HG03442 (cell line): Measurements from ENCODE around the gene PGK2.
"Not testable (repeated sequence)": the region's sequence is repeated elsewhere in the genome, so short reads cannot be mapped to it uniquely, and the experiment has no call there.

ENCODE experiments used
- ATAC-seq: cut with Tn5 transposase; IDR thresholded peaks from one replicate; pipeline ENCODE4 v1.9.1; 2021; ENCODE audit warnings: mild to moderate bottlenecking, moderate library complexity; ENCODE audit not compliant: unreplicated experiment

The PGK2 gene

DNA sequence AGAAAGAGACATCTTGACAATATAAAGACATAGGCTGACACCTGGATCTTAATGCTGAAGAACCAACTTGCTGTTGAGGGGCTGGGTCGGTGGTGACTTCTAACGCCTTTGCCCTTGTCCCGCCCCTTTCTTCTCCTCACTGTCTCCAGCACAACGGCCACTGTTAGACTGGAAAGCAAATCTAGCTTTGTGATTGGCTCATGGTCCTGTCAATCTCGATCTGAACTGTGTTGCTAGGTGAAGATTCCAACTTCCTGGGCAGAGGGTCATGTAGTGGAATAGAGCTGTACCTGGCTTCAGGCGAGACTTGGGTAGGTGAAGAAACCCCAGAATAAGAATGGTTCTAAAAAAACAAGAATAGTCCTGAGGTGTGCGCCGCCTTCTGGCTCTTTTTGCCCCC is at the start of gene PGK2:
Gene PGK2 (minus strand): TSS at position 110 of the 400 bp plus-strand sequence. CDS start 98 bp downstream, at position 12.
- no peak for ATAC-seq

DNA sequence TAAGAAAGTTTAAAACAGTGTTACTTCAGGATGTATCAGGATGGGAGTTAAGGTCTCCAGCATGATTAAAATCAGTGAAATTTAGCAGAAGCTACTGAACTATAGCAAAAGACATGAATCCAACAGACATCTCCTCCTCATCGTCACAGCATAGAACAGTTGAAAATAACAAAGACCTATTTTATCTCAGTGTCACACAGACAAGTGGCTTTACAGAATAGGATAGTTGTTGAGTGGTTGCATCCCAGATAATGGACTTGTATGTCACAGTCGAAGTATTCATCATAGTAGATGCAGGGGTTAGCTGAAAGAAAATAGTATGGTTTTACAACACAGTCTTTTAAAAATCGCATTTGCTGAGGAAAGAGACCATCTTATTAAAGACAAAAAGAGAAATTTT is 48.1 kb upstream of the PGK2 start:
- ATAC-seq: no peak

DNA sequence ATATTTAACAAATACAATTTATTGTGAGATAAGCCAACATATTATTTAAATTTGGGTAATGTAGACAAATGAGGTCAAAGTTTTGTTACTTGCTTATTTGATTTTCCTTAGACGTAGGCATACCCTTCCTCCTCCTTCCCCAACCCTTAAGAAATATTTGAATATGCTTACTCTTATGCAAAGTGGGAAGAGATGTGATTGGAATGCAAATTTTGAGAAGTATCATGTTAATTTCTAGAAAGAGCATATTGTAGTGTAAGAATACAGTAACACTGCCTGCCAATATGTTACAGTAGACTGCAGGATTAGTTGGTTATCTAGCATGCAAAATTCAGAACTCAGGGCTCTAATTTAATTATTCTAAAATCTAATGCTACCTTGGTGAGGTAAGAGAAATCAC is 46.3 kb upstream of the PGK2 start:
- no peak for ATAC-seq

DNA sequence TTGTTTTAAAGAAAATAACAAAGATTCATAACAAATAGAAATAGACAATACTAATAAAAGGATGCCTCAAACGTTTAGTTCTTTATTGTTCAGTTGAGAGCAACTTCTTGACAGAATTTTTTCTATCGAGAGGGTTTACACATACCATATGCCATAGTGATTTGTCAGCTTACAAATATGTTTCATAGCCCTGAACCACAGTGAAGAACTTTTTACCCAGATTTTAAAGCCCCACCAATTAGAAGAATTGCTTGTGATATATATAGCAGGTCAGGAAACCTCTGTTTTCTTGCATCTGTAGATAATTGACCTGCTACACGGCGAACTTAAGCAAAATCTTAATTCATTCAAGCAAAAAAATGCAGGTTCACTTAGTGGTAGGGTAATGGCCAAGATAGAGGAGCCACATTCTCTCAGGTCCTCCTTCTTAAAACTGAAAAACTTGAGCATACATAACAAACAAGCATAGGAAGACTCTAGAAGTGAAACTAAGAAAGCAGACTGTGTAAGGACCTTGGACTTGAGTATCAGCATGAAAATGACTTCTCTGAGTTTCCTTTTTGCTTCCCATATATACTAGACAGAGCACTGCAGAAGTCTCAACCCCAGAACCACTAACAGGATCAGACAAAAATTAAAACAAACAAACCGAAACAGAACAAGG is 39.8 kb upstream of the PGK2 start:
- ATAC-seq: peak; percentile 86

DNA sequence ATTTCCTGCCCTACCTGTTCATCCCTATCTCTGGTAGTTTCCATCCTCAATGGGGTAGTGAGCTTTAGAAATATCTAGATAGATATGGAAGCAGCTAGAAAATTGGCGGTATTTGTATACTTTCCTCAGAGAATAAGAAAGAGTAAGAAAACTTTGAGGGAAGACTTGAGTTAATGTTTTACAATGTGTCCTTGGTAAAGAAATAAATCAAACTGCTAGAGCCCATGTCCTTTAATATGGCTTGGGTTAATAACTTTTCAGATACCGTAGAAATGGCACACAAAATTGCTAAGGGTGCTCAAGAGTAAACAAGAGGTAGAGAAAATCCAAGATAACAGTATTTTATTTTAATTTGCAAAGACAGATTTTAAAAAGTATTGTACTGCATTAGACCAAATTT is 28.1 kb upstream of the PGK2 start:
- no peak for ATAC-seq

DNA sequence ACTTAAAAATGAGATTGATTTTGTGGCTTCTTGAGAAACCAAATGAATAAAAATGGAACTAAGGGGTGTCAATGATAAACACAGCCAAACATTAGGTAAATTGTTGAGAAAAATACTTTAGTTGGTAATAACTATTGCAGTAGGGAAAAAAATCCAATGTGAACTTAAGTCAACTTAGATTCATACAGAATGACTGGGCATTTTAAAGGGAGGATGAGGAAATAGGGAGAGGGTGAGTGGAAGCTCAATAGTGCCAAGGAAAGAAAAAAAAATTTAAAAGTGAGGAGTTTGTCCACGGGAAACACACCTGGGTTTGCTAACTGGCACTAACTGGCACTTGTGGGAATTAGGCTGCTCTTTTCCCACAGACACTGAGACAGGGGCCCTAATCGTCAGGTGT is 26.2 kb upstream of the PGK2 start:
- ATAC-seq: no peak

DNA sequence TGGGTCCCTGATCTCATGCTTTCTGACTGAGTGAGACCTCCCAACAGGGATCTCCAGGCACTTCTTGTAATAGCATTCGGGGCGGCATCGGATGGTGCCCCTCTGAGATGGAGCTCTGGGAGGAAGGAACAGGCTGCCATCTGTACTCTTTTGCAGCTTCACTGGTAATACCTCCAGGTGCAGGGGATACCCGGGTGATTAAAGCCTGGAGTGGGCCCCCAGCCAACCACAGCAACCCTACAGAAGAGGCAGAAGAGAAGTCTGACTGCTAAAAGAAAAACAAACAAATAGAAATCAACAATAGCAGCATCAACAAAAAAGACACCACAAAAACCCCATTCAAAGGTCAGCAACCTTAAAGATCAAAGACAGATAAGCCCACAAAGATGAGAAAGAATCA is 19.1 kb upstream of the PGK2 start:
- no peak for ATAC-seq

DNA sequence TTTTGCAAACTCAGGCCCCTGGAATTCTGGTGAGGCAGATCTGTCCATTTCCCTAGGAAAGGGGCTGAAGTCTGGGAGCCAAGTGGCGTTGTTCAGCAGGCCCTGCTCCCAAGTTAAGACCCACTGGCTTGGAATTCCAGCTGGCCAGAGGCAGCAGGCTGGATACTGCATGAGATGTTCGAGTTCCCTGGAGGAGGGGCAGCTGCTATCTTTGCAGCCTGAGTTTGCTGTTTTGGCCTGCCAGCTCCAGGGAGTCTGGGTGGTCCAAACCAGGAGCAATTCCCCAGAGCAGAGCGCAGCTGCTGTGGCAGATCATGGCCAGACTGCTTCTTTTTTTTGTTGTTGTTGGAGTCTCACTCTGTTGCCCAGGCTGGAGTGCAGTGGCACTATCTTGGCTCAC is 18.2 kb upstream of the PGK2 start:
- no peak for ATAC-seq

DNA sequence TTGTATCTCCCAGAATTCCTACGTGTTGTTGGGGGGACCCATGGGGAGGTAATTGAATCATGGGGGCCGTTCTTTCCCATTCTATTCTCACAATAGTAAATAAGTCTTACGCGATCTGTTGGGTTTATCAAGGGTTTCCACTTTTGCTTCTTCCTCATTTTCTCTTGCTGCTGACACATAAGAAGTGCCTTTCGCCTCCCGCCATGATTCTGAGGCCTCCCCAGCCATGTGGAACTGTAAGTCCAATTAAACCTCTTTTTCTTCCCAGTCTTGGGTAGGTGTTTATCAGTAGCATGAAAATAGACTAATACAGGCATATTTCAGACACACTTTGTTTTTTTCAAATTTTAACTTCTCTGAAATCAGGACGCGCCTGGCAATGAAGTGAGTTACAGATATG is 14.4 kb upstream of the PGK2 start:
- no peak for ATAC-seq

DNA sequence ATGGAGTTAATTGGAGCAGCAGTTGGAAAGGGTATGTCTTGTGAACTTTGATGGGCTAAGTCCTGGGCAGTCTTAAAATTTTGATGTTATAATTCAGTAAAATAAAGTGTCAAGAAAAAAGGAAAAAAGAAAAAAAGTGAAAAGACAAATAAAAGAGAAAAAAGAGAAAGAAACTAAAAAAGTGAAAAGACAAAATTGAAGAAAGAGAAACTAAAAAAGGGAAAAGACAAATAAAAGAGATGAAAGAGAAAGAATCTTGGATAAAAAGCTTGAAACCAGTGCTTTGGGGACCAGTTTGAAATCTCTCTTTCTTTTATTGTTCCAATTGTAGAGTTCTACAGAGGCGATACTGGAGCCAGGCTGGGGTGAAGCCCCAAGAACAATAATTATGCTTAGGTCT is 12.0 kb upstream of the PGK2 start:
- no peak for ATAC-seq

DNA sequence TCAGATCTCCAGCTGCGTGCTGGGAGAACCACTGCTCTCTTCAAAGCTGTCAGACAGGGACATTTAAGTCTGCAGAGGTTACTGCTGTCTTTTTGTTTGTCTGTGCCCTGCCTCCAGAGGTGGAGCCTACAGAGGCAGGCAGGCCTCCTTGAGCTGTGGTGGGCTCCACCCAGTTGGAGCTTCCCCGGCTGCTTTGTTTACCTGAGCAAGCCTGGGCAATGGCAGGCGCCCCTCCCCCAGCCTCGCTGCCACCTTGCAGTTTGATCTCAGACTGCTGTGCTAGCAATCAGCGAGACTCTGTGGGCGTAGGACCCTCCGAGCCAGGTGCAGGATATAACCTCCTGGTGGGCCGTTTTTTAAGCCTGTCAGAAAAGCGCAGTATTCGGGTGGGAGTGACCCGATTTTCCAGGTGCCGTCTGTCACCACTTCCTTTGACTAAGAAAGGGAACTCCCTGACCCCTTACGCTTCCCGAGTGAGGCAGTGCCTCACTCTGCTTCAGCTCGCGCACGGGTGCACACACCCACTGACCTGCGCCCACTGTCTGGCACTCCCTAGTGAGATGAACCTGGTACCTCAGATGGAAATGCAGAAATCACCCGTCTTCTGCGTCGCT is 9.9 kb upstream of the PGK2 start:
- ATAC-seq: not testable (repeated sequence)

DNA sequence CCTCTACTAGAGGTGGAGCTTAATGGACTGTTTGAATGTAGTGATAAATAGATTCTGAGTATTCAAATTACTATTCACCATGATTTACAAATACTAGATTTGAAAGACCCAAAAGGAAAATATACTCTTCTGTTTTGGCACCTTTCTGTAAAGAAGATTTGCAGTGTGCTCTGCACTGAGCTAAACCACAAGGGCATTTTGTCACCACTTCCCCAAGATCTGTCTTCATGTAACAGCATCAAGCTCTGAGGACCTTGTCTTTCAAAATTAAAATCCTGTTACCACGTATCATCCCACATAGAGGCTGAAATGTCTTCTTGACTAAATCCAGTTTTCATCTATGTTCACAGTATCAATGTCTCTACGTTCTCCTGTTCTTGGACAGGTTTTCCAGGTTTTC is 3.3 kb upstream of the PGK2 start:
- no peak for ATAC-seq

DNA sequence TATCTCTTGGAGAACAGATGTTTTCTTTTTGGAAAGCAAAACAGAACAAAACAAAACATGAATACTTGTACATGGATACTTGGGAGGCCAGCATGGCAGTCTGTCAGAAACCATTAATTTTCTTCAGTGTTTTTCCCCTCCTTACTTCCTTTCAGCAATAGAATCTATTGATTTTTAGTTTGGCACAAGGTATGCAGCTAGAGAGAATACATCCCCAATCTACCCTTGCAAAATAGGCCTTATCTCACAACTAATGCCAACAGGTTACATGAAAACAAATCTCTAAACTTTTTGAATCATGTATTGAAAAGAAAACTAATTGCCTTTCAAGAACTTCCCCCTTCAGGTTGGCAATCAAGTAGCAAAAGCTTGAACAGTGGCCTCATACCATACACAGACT is 2.8 kb downstream of the PGK2 start:
- ATAC-seq: no peak

DNA sequence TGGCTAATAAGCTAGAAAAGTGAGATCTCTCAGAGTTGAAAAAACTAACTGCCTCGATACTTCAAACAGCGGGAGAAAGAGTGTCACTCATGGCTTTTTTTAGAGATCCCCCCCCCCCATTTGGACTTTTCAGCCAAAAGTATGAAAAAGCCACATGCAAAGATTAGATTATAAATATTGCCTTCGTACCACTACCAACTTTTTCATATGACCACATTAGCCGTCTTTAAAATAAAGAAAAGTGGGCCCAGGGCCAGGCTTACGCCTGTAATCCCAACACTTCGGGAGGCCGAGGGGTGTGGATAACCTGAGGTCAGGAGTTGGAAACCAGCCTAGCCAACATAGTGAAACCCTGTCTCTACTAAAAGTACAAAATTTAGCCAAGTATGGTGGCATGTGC is 4.4 kb downstream of the PGK2 start:
- no peak for ATAC-seq

DNA sequence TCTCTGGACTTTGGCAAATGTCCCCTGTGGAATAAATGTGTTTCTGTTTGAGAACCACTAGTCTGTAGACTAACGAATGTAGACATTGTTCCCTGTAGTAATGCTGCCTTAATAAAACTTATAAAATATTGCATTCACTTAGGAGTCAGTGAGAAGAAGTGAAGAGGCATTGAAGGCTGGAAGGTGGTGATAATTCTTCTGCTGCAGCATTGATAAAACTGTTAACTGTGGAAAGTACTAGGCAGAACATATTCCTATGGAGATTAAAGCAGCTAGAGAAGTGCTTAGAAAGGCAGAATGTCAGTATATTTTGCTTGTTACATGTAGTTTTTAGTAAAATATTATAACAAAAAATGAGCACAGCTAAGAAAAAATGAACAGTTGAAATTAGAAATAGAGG is 4.8 kb downstream of the PGK2 start:
- no peak for ATAC-seq

DNA sequence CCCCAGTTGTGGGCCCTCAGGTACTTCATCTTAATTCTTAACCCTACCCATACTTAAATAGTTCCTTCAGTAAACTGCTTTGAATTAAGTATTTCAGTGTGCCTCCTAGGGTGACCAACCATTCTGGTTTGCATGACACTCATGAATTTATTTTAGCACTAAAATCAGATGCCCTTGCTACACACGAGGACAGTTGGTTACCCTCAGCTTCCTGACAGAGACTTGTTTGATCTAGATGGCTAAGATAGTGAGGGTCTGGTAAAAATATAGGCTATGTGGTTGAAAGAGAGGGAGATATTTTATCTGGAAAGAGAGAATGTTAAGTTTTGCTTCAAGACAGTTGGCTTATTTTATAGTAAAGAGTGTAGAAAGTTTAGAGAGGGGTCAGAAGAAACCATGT is 10.6 kb downstream of the PGK2 start:
- no peak for ATAC-seq

DNA sequence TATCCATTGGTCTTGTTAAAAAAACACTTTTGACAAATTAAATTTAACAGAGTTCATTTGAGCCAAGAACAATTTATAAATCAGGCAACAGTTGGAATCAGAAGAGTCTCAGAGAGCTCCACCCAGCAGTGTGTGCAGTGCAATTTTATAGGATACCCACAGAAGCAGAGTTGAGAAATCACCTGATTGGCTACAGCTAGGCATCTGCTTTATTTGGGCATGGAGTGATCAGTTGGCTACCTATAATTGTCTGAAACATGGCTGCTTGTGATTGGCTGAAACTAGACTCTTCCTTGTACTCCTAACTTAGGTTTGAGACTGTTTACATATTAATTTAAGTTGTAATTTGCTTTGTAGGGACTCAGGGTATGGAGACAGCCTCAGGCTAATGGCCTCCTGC is 12.0 kb downstream of the PGK2 start:
- ATAC-seq: no peak

DNA sequence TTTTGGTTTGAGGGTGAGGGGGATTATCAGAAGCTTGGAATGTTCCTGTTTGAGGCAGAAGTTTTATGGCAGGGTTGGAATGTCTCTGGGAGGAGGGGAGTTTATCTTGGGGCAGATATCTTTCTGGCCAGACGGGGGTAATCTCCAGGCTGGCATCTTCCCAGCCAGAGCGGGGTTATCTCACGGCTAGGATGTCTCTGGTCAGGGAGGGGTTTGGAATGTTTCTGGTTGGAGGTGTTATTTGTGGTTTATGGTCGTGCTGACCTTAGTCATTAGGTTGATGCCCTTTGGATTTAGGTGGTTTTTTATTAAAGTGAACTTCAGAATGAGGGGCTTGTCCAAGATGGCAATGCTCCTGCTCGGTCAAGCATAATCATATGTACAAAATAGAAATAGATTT is 14.8 kb downstream of the PGK2 start:
- ATAC-seq: no peak

DNA sequence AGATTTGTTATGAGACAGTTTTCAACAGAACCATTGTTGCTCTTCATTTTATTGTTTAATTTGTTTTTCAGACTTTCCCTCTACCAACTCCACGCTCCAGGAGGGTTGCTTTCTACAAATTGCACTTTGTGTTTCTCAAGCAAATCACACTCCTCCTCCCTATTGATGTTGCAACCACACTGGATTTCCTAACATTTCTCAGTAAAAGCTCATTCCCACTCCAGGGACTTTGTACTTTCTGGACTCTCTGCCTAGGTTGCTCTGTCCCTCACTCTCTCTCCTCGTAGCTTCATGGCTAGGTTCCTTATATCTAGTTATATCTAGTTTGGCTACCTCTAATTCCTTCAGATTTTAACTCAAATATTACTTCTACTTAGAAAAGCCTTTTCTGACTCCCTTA is 20.3 kb downstream of the PGK2 start:
- no peak for ATAC-seq

DNA sequence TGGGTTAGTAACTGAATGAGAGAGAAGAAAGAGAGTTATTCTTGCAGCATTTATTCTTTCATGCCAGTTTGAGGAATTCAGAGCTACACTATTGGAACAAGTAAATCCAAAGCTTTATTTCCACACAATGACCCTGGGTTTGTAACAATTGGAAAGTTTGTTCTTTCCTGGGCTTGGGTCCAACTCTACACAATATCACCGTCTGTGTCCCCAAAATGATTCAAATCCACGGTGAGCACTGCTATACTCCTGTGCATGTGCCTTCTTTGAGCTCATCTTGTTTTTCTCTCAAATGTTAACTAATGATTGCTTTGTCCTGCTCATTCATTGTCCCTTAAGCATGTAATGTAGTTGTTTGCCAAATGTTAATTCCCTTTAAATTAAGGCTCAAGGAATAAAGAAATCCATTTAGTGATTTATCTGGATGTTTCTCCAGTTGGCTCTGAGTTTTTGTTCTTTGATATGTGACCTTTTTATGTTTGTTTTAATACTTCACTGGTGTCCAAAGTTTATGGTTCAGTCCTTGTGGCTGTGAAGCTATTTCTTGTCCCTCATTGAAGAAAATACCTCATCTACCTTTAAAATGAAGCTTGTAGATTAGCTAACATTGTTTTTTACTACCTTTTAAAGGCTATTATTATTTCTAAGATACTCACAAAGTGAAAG is 22.4 kb downstream of the PGK2 start:
- ATAC-seq: no peak

DNA sequence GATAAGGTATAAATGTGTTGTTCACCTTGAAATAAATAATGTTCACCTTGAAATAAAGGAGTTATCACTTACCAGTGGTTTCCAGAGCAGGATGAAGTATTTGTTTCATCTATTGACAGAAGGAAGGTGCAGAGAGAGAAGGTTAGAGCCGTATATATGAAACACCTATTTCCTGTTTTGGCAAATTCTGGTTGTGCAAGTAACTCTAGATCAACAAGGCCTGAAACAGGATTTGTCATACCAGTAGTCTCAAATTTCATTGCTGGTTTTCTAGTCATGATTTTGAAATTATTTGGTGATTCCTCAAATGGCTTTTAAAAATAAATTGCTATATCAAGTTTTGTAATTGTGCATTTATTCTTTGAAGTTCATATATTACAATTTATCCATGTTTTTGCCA is 42.8 kb downstream of the PGK2 start, which contains the start of gene CRISP3:
Gene CRISP3 (minus strand): TSS at position 130 of the 400 bp plus-strand sequence. CDS start 21 bp downstream, at position 109.
- ATAC-seq: no peak

DNA sequence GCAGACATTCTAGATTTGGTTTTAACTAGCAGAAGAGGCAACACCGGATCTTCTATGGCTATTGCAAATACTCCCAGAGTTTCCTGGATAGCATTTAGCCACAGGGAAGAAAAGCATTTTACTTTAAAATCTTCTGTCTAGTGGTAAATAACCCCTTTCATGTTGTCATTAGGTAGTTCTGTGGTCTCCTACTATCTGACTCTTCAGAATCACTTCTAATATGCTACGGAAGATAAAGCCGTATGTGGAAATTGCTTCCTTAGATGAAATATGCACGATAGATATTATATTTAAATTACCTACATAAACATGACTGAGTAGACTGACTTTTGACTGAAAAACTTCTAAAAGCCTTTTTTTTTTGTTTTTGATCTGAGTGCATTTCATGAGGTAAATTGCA is 43.7 kb downstream of the PGK2 start:
- ATAC-seq: no peak
